ENCODE data around the gene GTF2A2. TPM values are rescaled to one million over a fixed set of nuclear protein-coding genes. Genes with fewer than 3 reads are reported as not detected.

GTF2A2 gene
- total and polyA plus RNA-seq, 2 donors (not counting 1 experiment from before 2014, with no cell fraction given), result 39.7 to 60.0 TPM

DNA sequence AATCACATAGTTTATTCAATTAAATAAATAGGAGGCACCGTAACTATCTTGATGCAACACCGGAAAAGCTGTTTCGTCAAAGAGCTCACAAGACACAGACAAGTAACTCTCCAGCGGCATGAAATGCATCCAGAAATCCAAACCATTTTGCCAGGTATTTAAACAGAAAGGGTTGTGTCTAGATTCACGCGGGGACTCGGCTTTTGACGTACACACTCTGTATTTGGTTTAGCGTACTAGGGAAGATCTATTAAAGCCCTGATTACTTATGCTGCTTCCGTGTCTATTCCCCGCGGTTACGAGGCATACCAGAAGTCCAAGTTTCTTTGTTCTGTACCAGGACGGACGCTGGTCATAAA lies 31.1 kb upstream of the GTF2A2 start:
- peaks cover 35% of the 10 kb centered on the region for H4K20me1 ChIP-seq (ENCODE audit: control insufficient read depth, insufficient read depth, low read length, poor library complexity, severe bottlenecking)
- peak overlapping the region; percentile 66 to 99 (median 97) for H3K4me3 ChIP-seq (ENCODE audit: control extremely low read depth in 1 of 5, extremely low read depth in 1 of 5, insufficient read depth in 1 of 5, low read depth in 2 of 5, low read length in 4 of 5)
- CTCF ChIA-PET, result interaction anchor here (2.0 kb wide), 1 partner anchor 155 kb away, joined by 6 read pairs; no protein-coding TSS in a partner anchor
- H3K9me3 Mint-ChIP-seq (ENCODE audit: insufficient read depth), result no peaks in the 10 kb centered on the region
- peak overlapping the region; percentile 89 for H3K4me3 Mint-ChIP-seq
- no peak for TF ChIP-seq EZH2 (IDR thresholded peaks at IDR 0.05; ENCODE audit: borderline replicate concordance, insufficient read depth, low read depth, low read length, poor library complexity, severe bottlenecking)
- TF ChIP-seq, protein P1, sequence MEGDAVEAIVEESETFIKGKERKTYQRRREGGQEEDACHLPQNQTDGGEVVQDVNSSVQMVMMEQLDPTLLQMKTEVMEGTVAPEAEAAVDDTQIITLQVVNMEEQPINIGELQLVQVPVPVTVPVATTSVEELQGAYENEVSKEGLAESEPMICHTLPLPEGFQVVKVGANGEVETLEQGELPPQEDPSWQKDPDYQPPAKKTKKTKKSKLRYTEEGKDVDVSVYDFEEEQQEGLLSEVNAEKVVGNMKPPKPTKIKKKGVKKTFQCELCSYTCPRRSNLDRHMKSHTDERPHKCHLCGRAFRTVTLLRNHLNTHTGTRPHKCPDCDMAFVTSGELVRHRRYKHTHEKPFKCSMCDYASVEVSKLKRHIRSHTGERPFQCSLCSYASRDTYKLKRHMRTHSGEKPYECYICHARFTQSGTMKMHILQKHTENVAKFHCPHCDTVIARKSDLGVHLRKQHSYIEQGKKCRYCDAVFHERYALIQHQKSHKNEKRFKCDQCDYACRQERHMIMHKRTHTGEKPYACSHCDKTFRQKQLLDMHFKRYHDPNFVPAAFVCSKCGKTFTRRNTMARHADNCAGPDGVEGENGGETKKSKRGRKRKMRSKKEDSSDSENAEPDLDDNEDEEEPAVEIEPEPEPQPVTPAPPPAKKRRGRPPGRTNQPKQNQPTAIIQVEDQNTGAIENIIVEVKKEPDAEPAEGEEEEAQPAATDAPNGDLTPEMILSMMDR (IDR thresholded peaks at IDR 0.05), result no peak
- peak overlapping the region; percentile 93 to 98 for H3K27ac ChIP-seq (ENCODE audit: low read length in 2 of 2)
- H3K79me2 ChIP-seq (ENCODE audit: control insufficient read depth, insufficient read depth, low read length), result peaks cover 56% of the 10 kb centered on the region
- peaks cover 43 to 45% of the 10 kb centered on the region in 2 donors for H3K4me1 ChIP-seq (ENCODE audit: control insufficient read depth in 2 of 2, insufficient read depth in 2 of 2, low read length in 2 of 2)
- intact Hi-C loops (cut with micrococcal nuclease), result loop anchor here (2.0 to 5.0 kb wide), 7 partner anchors 74 to 940 kb away; partner anchors contain the start of genes ADAM10, MINDY2, RNF111 and SLTM
- H3K4me2 ChIP-seq (replicated peaks; ENCODE audit: low read depth, low read length, poor library complexity, severe bottlenecking), result peak overlapping the region; percentile 85
- no peaks in the 10 kb centered on the region for H3K27me3 ChIP-seq (replicated peaks in 1 of 4; ENCODE audit: control extremely low read depth in 1 of 4, control insufficient read depth in 3 of 4, insufficient read depth in 4 of 4, low read length in 3 of 4)
- peak overlapping the region; percentile 71 for H2AFZ ChIP-seq (ENCODE audit: insufficient read depth, low read depth, low read length, poor library complexity, severe bottlenecking)
- DNase-seq, result no peak
- H3K9ac ChIP-seq (ENCODE audit: low read length), result peak overlapping the region; percentile 99
- ATAC-seq (ENCODE audit: low read depth), result no peak
- no peaks in the 10 kb centered on the region for H3K27me3 Mint-ChIP-seq
- H3K4me1 Mint-ChIP-seq, result peaks cover 51% of the 10 kb centered on the region
- 0% methylated on average over 6 of the region's 15 CpGs for WGBS (ENCODE audit: insufficient coverage)
- H3K27ac Mint-ChIP-seq, result peak overlapping the region; percentile 98
- H3K9me3 ChIP-seq (ENCODE audit: control extremely low read depth in 1 of 3, control insufficient read depth in 2 of 3, insufficient read depth in 1 of 3, low read length in 2 of 3), result no peaks in the 10 kb centered on the region
- POLR2A ChIA-PET, result interaction anchor here (0.7 to 1.7 kb wide), 4 partner anchors 31 to 917 kb away, joined by 3 to 12 read pairs (median 4); partner anchors contain the start of genes ANXA2, GTF2A2 and MINDY2
- H3K36me3 ChIP-seq (replicated peaks in 1 of 2; ENCODE audit: control extremely low read depth in 1 of 2, control insufficient read depth in 1 of 2, extremely low read depth in 1 of 2, insufficient read depth in 2 of 2, low read length in 1 of 2), result peaks cover 0 to 7% of the 10 kb centered on the region in 2 experiments

DNA sequence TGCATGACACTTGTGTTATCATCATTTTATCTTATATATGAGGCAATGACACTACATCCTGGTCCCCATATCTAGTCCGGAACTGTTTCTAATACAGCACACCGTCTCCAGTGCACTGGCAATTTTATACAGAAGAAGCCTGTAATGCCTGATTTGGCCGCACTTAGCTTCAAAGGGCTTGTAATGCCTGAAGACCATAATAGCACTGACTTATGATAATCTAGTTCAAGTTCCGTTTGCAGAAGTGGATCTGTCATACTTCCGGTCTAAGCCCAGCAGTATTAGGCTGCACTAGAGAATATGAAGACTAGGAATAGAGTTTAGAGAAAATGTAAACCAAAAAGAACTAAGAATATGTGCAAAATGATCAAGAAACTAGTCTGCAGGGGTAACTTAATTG lies 30.5 kb upstream of the GTF2A2 start:
- H3K9me3 Mint-ChIP-seq (ENCODE audit: insufficient read depth), result no peaks in the 10 kb centered on the region
- H4K20me1 ChIP-seq (ENCODE audit: control insufficient read depth, insufficient read depth, low read length, poor library complexity, severe bottlenecking), result peaks cover 35% of the 10 kb centered on the region
- peak overlapping the region; percentile 93 to 98 for H3K27ac ChIP-seq (ENCODE audit: low read length in 2 of 2)
- TF ChIP-seq, protein P1 (IDR thresholded peaks at IDR 0.05), result no peak
- no peak for TF ChIP-seq EZH2 (IDR thresholded peaks at IDR 0.05; ENCODE audit: borderline replicate concordance, insufficient read depth, low read depth, low read length, poor library complexity, severe bottlenecking)
- peaks cover 55% of the 10 kb centered on the region for H3K4me1 Mint-ChIP-seq
- H3K27ac Mint-ChIP-seq, result peak overlapping the region; percentile 93
- ChIA-PET POLR2A (interaction anchor here (0.7 to 1.2 kb wide), 2 partner anchors 20 to 710 kb away, joined by 3 to 5 read pairs; partner anchors contain the start of gene ANXA2), CTCF (interaction anchor here (2.0 kb wide), 1 partner anchor 155 kb away, joined by 6 read pairs; no protein-coding TSS in a partner anchor)
- ATAC-seq (ENCODE audit: low read depth) (no peak), DNase-seq (peak; percentile 67)
- peaks cover 0 to 7% of the 10 kb centered on the region in 2 experiments for H3K36me3 ChIP-seq (replicated peaks in 1 of 2; ENCODE audit: control extremely low read depth in 1 of 2, control insufficient read depth in 1 of 2, extremely low read depth in 1 of 2, insufficient read depth in 2 of 2, low read length in 1 of 2)
- no peaks in the 10 kb centered on the region for H3K27me3 Mint-ChIP-seq
- H2AFZ ChIP-seq (ENCODE audit: insufficient read depth, low read depth, low read length, poor library complexity, severe bottlenecking), result no peak overlapping the region
- peak overlapping the region; percentile 99 for H3K9ac ChIP-seq (ENCODE audit: low read length)
- no peaks in the 10 kb centered on the region for H3K27me3 ChIP-seq (replicated peaks in 1 of 4; ENCODE audit: control extremely low read depth in 1 of 4, control insufficient read depth in 3 of 4, insufficient read depth in 4 of 4, low read length in 3 of 4)
- H3K79me2 ChIP-seq (ENCODE audit: control insufficient read depth, insufficient read depth, low read length), result peaks cover 61% of the 10 kb centered on the region
- intact Hi-C loops (cut with micrococcal nuclease), result loop anchor here (2.0 to 5.0 kb wide), 7 partner anchors 73 to 939 kb away; partner anchors contain the start of genes ADAM10, MINDY2, RNF111 and SLTM
- peak overlapping the region; percentile 89 for H3K4me3 Mint-ChIP-seq
- H3K9me3 ChIP-seq (ENCODE audit: control extremely low read depth in 1 of 3, control insufficient read depth in 2 of 3, insufficient read depth in 1 of 3, low read length in 2 of 3), result no peaks in the 10 kb centered on the region
- peaks cover 43 to 45% of the 10 kb centered on the region in 2 donors for H3K4me1 ChIP-seq (ENCODE audit: control insufficient read depth in 2 of 2, insufficient read depth in 2 of 2, low read length in 2 of 2)
- H3K4me2 ChIP-seq (replicated peaks; ENCODE audit: low read depth, low read length, poor library complexity, severe bottlenecking), result peak overlapping the region; percentile 85
- peak overlapping the region; percentile 66 to 99 (median 97) for H3K4me3 ChIP-seq (ENCODE audit: control extremely low read depth in 1 of 5, extremely low read depth in 1 of 5, insufficient read depth in 1 of 5, low read depth in 2 of 5, low read length in 4 of 5)
- WGBS (ENCODE audit: insufficient coverage), result 0% methylated on average over 3 of the region's 5 CpGs

Data from B cell (primary cell).